ENCODE measurements around the gene KIAA0232. TPM values are rescaled to one million over a fixed set of nuclear protein-coding genes. Genes with fewer than 3 reads are reported as not detected.
A peak's percentile ranks its signal among the peaks of the same experiment; 100 is the strongest.

The KIAA0232 gene
- polyA plus RNA-seq, 1 experiment, result 25.0 TPM

- Histone ChIP-seq H3K9me3 (ENCODE audit: control insufficient read depth, insufficient read depth, low read length) (no peaks in the 10 kb centered on the region; the same call in 1 of the 2 replicates), H3K27ac (ENCODE audit: low read depth, low read length) (no peak overlapping the region), H3K27me3 (ENCODE audit: control insufficient read depth, insufficient read depth, low read length) (no peaks in the 10 kb centered on the region), H3K4me3 (ENCODE audit: low read depth, low read length) (no peak overlapping the region)
- TF ChIP-seq CTCF (IDR thresholded peaks at IDR 0.05; ENCODE audit: low read depth, low read length), result no peak
- DNase-seq (ENCODE audit: low read depth, low spot score), result no peak
- POLR2A ChIA-PET, result no interaction called here
- CTCF ChIA-PET, result interaction anchor here (6.5 kb wide), 1 partner anchor 157 kb away, joined by 197 read pairs; the partner anchor contains the start of gene BLOC1S4
These were observed 94.5 kb downstream of the KIAA0232 start for GRCh38 chr4:6877067-6877466.

- no peaks in the 10 kb centered on the region for H3K27me3 ChIP-seq (ENCODE audit: control insufficient read depth, insufficient read depth, low read length)
- ChIA-PET CTCF (no interaction called here), POLR2A (no interaction called here)
- H3K4me3 ChIP-seq (ENCODE audit: low read depth, low read length), result no peak overlapping the region
- no peak for TF ChIP-seq CTCF (IDR thresholded peaks at IDR 0.05; ENCODE audit: low read depth, low read length)
- H3K27ac ChIP-seq (ENCODE audit: low read depth, low read length), result no peak overlapping the region
- no peak for DNase-seq (ENCODE audit: low read depth, low spot score)
- no peaks in the 10 kb centered on the region; the same call in 1 of the 2 replicates for H3K9me3 ChIP-seq (ENCODE audit: control insufficient read depth, insufficient read depth, low read length)
These were observed 96.0 kb downstream of the KIAA0232 start for GRCh38 chr4:6878451-6879059.

- Histone ChIP-seq H3K27me3 (ENCODE audit: control insufficient read depth, insufficient read depth, low read length) (no peaks in the 10 kb centered on the region), H3K4me3 (ENCODE audit: low read depth, low read length) (no peak overlapping the region), H3K9me3 (ENCODE audit: control insufficient read depth, insufficient read depth, low read length) (no peaks in the 10 kb centered on the region; the same call in 1 of the 2 replicates), H3K27ac (ENCODE audit: low read depth, low read length) (no peak overlapping the region)
- no peak for DNase-seq (ENCODE audit: low read depth, low spot score)
- ChIA-PET POLR2A (interaction anchor here (0.6 kb wide), 1 partner anchor 162 kb away, joined by 4 read pairs; the partner anchor contains the start of gene TADA2B), CTCF (no interaction called here)
- no peak for TF ChIP-seq CTCF (IDR thresholded peaks at IDR 0.05; ENCODE audit: low read depth, low read length)
These were observed 98.2 kb downstream of the KIAA0232 start for GRCh38 chr4:6880691-6881090.

GRCh38 chr4:6881908-6882307 lies 99.4 kb downstream of the KIAA0232 start:
- ChIA-PET CTCF (interaction anchor here (0.6 to 3.1 kb wide), 3 partner anchors 8 to 189 kb away, joined by 3 to 30 read pairs (median 4); no protein-coding TSS in a partner anchor), POLR2A (no interaction called here)
- DNase-seq (ENCODE audit: low read depth, low spot score), result no peak
- no peak overlapping the region for H3K4me3 ChIP-seq (ENCODE audit: low read depth, low read length)
- H3K9me3 ChIP-seq (ENCODE audit: control insufficient read depth, insufficient read depth, low read length), result no peaks in the 10 kb centered on the region; the same call in 1 of the 2 replicates
- H3K27me3 ChIP-seq (ENCODE audit: control insufficient read depth, insufficient read depth, low read length), result no peaks in the 10 kb centered on the region
- no peak for TF ChIP-seq CTCF (IDR thresholded peaks at IDR 0.05; ENCODE audit: low read depth, low read length)
- H3K27ac ChIP-seq (ENCODE audit: low read depth, low read length), result no peak overlapping the region

GRCh38 chr4:6884341-6884870 lies 101.9 kb downstream of the KIAA0232 start:
- Histone ChIP-seq H3K9me3 (ENCODE audit: control insufficient read depth, insufficient read depth, low read length) (peaks cover 15% of the 10 kb centered on the region), H3K27ac (ENCODE audit: low read depth, low read length) (peak overlapping the region; percentile 22), H3K4me3 (ENCODE audit: low read depth, low read length) (no peak overlapping the region), H3K27me3 (ENCODE audit: control insufficient read depth, insufficient read depth, low read length) (no peaks in the 10 kb centered on the region)
- ChIA-PET POLR2A (no interaction called here), CTCF (interaction anchor here (1.0 to 3.1 kb wide), 6 partner anchors 11 to 199 kb away, joined by 3 to 30 read pairs (median 6); a partner anchor contains a TSS)
- DNase-seq (ENCODE audit: low read depth, low spot score), result no peak
- TF ChIP-seq CTCF (IDR thresholded peaks at IDR 0.05; ENCODE audit: low read depth, low read length), result no peak
